ENCODE data around the gene BCOR.

Gene BCOR

DNA sequence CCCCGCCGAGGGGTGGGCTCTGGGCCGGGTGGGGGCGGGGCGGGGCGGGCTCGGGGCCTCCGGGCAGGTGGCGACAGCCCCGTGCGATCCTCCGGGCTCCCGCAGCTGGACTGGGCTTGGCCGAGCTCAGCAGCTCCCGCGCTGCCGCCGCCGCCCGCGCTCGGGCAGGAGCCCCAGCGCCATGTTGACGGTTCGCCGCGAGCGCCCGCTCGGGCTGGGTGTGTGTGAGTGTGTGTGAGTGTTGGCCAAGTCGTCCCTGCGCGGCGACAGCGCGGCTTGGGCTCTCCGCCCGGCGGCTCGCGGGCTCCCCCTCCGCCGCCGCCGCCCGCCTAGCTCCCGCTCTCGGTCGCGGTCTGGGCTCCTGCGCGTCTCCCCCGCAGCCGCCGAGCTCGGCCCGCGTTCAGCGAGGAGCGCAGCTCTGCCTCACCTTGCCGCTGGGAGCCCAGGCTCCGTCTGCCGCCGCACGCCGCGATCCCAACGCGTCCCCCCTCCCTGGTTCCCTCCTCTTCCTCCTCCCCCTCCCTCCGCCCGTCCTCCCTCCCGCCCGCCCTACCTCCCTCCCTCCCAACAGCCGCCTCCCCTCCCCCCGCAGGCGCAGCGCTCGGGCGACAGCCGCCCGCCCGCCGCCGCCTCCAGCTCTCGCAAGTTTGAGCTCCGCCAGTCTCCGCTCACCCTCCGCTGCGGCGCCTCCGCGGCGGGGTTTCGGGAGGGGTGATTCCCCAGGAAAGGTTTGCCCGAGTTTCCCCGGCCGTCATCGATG, at the start of gene BCOR:
Gene BCOR, minus strand, starts transcription at position 455 of the 760 bp plus-strand sequence. CDS start 20,029 bp downstream, outside the sequence.
- in situ Hi-C loops (cut with HindIII; ENCODE audit: low sequenced_read_pairs): no loop called here
- TF ChIP-seq, protein P1, sequence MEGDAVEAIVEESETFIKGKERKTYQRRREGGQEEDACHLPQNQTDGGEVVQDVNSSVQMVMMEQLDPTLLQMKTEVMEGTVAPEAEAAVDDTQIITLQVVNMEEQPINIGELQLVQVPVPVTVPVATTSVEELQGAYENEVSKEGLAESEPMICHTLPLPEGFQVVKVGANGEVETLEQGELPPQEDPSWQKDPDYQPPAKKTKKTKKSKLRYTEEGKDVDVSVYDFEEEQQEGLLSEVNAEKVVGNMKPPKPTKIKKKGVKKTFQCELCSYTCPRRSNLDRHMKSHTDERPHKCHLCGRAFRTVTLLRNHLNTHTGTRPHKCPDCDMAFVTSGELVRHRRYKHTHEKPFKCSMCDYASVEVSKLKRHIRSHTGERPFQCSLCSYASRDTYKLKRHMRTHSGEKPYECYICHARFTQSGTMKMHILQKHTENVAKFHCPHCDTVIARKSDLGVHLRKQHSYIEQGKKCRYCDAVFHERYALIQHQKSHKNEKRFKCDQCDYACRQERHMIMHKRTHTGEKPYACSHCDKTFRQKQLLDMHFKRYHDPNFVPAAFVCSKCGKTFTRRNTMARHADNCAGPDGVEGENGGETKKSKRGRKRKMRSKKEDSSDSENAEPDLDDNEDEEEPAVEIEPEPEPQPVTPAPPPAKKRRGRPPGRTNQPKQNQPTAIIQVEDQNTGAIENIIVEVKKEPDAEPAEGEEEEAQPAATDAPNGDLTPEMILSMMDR (IDR thresholded peaks at IDR 0.05; ENCODE audit: low read depth, low read length, missing control alignments): no peak
- no peak for DNase-seq (ENCODE audit: low read depth)
- H3K4me3 ChIP-seq (ENCODE audit: low read depth, low read length): peak within 1 kb of the TSS; percentile 45

DNA sequence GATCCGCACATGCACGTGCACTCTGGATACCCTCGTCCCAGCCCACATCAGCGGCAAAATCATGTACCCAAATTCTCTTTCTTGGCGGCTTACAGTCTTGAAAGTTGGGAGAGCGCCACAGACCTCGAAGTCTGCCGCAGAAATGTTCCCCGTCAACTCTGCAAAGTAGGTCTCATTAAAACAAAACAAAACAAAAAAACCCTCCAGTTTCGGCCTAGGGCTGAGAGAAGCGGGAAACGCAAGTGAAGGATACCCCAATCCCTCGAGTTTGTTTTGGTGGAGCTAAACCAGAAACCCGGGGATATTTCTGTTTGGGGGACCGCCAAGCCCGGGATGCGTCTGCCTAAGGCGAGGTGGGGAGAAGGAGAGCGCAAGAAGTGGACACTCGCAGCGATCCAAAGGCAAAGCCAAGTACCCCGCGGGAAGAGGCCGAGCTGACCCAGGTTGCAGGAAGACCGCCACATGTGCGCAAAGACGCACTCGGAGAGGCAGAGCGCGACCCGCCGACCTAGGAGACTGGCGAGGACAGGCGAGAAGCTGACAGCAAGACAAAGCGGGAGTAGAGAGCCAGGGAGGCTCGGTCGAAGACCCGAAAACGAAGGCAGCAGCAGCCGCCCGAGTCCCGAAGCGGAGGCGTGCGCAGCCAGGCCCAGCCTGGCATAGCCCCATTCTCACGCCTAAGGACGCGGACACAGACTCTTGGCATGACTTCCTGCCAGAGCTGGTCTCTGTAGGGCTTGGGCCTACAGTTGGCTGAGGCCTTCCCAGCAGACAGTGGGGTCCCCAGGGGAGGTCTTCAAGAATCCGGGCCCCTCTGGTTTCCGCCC, 49.6 kb upstream of the BCOR start:
- in situ Hi-C loops (cut with HindIII; ENCODE audit: low sequenced_read_pairs): no loop called here
- H3K4me3 ChIP-seq (ENCODE audit: low read depth, low read length): no peak overlapping the region
- TF ChIP-seq, protein P1 (IDR thresholded peaks at IDR 0.05; ENCODE audit: low read depth, low read length, missing control alignments): no peak
- no peak for DNase-seq (ENCODE audit: low read depth)

DNA sequence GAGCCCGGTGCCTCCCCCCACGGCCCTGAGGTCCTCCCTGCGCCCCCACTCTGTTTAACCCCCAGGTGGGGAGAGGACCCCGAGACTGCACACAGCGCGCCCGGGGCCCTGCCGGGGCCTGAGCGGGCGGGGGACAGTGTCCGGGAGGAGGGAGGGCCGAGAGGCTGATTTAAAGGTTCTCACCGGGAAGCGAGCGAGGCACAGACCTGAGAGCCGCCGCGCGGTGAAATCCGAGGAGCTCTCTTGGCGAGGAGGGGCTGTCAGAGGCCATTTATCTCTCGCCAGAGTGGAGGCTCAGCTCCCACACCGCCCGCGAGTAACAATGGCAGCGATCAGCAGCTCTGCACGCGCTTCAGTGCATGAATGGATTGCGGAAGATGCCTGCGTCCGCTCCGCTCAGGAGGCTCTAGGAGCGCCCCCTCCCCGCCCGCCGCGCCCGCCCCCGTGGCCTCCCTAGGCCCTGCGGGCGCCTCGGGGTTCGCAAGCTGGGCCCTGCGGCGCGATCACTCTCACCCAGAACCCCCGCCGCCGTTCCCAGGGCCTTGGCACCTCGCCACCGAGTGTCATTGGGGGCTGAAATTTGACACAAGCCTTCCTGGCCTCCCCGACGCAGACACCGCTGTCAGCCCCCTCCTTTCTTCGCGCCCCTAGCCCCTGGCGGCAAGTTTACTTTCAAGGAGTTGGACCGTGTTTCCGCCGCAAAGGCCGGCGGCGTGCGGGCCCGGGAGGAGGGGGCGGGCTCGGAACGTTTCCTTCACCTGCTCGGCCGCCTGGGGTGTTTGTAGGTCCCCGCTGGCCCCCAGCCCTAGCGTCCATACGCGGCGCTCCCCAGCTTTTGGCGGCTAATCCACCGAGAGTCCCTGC, 48.7 kb upstream of the BCOR start:
- in situ Hi-C loops (cut with HindIII; ENCODE audit: low sequenced_read_pairs): no loop called here
- TF ChIP-seq, protein P1 (IDR thresholded peaks at IDR 0.05; ENCODE audit: low read depth, low read length, missing control alignments): no peak
- H3K4me3 ChIP-seq (ENCODE audit: low read depth, low read length): peak overlapping the region; percentile 41
- peak; percentile 26 for DNase-seq (ENCODE audit: low read depth)

DNA sequence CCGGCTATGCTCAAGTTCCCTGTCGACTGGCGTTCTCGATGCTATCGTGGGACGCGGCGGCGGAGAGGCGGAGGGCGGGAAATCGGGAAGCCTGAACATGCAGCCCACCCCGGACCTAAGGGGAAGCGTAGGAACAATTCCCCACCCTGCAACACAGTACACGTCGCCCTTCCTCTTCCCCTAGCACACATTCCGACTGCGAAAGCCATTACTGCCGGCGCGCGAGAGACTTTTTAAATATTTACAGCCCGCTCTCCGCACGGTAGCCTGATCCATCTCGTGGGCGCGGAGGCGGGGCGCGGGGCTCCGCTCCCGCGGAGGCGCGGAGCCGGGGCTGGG, 48.1 kb upstream of the BCOR start:
- TF ChIP-seq, protein P1 (IDR thresholded peaks at IDR 0.05; ENCODE audit: low read depth, low read length, missing control alignments): no peak
- no peak for DNase-seq (ENCODE audit: low read depth)
- in situ Hi-C loops (cut with HindIII; ENCODE audit: low sequenced_read_pairs): no loop called here
- H3K4me3 ChIP-seq (ENCODE audit: low read depth, low read length): peak overlapping the region; percentile 41

DNA sequence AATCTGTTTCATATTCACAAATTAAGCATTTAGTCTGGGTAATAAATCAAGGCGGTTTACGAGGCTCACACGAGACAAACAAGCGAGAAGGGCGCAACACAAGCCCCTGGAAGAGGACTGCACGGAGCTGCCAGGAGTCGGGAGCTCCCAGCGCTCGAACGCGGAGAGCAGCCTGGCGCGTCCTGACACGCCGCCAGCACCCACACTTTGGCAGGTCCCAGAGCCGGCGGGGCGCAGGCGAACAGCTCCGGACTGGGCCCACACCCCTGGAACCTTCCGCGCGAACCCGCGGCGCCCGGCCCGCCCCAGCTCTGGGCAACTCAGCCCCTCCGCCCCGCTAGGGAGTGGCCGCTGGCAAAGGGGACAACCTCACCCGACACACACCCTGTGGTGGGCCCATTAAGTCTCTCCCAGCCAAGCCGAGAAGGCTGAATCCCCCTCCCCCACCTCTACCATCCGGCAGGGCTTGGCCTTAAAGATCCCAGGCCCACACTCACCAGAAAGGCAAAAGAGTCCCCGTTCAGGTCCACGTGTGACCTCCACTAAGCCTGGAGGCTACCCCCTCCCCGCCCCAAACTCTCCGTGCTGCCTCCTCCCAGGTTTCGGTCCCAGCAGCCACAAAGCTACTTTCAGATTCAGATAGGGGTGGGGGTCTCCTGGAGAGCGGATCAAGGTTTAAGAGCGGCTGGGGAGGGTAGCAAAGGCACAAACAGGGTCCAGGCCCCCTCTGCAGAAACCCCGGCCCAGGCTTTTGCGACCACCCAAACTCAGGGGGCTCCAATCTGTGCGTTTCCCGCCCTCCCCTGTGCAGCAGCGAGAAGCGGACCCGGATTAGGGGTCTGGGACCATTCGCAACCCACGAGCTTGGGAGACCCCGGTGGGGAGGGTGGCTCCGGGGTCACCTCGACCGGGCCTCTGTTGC, 47.5 kb upstream of the BCOR start:
- in situ Hi-C loops (cut with HindIII; ENCODE audit: low sequenced_read_pairs): no loop called here
- no peak for DNase-seq (ENCODE audit: low read depth)
- H3K4me3 ChIP-seq (ENCODE audit: low read depth, low read length): peak overlapping the region; percentile 41
- TF ChIP-seq, protein P1 (IDR thresholded peaks at IDR 0.05; ENCODE audit: low read depth, low read length, missing control alignments): no peak
